BJ (cell line): ENCODE data around the gene HOXD10. TPM values are rescaled to one million over a fixed set of nuclear protein-coding genes. Genes with fewer than 3 reads are reported as not detected.

Experiments used
- CTCF ChIA-PET: fragments of 350-600 bp; formaldehyde crosslinking; extraction: SDS; loops from one replicate; lab custom pipeline; 2021; ENCODE audit warnings: antibody characterized with exemption, inconsistent platforms; lab: Yijun Ruan, JAX
- POLR2A ChIA-PET: fragments of 300-600 bp; sonication (Branson Sonifier 250); formaldehyde crosslinking; extraction: SDS; loops from one replicate; lab custom pipeline; 2021; ENCODE audit warnings: antibody characterized with exemption; lab: Charles Lee
- DNase-seq: peaks from one replicate; pipeline ENCODE4 v3.0.0-alpha.2; 2011; ENCODE audit warnings: low read depth
- H3K27me3 ChIP-seq: 2 replicates; pipeline ENCODE4 v1.6.0; 2011; ENCODE audit warnings: low read length; ENCODE audit not compliant: control insufficient read depth, insufficient read depth
- H3K36me3 ChIP-seq: 2 replicates; pipeline ENCODE4 v1.5.1; 2011; ENCODE audit warnings: low read length; ENCODE audit not compliant: control insufficient read depth, insufficient read depth
- H3K4me3 ChIP-seq: 2 replicates; pipeline ENCODE4 v1.5.1; 2011; ENCODE audit warnings: low read depth, mild to moderate bottlenecking, control low read depth, low read length
- polyA plus RNA-seq: library from polyadenylated mRNA; depleted of rRNA; stranded (reverse); fragments of >200 nt; gene quantifications from 2 replicates; pipeline ENCODE4 v1.2.3, GENCODE V29; 2011
- TF ChIP-seq, protein P1 (sequence below): IDR thresholded peaks from 2 replicates; pipeline ENCODE4 v1.5.1; 2011; ENCODE audit warnings: low read depth, mild to moderate bottlenecking, control low read depth, inconsistent platforms, low read length, moderate library complexity; ENCODE audit not compliant: insufficient read depth

The HOXD10 gene
- polyA plus RNA-seq, 1 experiment, result 11.0 TPM

DNA sequence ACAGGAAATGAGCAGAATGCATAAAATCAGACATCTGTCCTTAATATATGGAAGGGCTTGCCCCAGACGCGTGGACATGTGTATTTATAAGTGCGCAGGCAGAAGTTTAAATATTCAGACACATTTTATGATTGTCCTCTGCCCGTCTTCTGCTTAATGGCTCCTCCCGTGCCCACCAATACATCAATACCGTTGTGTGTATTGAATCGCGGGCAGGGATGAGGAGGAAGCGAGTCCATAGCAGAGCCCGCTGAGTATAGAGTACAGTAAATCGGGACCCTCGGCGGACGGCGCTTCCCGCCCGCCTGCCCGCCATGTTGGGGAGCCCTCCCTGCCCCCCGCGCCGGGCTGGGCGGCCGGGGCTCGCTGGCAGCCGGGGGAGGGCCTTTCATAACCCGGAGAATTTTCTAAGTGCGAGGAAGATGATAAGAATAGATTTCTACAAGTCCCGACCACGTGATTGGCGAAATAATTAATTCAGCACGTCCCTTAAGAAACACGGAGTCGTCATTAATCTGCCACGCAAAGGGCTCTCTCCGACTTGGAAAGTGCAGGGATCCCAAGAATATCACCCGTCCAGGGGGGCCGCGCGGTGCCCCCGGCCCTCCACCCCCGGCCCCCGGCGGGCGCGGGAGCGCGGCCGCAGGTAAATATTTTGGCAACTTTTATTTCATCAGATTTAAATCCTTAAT is 40.4 kb downstream of the HOXD10 start, which contains the start of gene HOXD3:
HOXD3 (plus strand) TSS at position 501 of the 692 bp plus-strand sequence. CDS start 11,808 bp downstream, outside the sequence.
- ChIA-PET POLR2A (no interaction called here), CTCF (no interaction called here)
- DNase-seq, result no peak
- no peak within 1 kb of the TSS for H3K4me3 ChIP-seq
- no peaks in the 10 kb centered on the region for H3K36me3 ChIP-seq
- H3K27me3 ChIP-seq, result peaks cover 54% of the 10 kb centered on the region
- TF ChIP-seq, protein P1, sequence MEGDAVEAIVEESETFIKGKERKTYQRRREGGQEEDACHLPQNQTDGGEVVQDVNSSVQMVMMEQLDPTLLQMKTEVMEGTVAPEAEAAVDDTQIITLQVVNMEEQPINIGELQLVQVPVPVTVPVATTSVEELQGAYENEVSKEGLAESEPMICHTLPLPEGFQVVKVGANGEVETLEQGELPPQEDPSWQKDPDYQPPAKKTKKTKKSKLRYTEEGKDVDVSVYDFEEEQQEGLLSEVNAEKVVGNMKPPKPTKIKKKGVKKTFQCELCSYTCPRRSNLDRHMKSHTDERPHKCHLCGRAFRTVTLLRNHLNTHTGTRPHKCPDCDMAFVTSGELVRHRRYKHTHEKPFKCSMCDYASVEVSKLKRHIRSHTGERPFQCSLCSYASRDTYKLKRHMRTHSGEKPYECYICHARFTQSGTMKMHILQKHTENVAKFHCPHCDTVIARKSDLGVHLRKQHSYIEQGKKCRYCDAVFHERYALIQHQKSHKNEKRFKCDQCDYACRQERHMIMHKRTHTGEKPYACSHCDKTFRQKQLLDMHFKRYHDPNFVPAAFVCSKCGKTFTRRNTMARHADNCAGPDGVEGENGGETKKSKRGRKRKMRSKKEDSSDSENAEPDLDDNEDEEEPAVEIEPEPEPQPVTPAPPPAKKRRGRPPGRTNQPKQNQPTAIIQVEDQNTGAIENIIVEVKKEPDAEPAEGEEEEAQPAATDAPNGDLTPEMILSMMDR, result no peak

DNA sequence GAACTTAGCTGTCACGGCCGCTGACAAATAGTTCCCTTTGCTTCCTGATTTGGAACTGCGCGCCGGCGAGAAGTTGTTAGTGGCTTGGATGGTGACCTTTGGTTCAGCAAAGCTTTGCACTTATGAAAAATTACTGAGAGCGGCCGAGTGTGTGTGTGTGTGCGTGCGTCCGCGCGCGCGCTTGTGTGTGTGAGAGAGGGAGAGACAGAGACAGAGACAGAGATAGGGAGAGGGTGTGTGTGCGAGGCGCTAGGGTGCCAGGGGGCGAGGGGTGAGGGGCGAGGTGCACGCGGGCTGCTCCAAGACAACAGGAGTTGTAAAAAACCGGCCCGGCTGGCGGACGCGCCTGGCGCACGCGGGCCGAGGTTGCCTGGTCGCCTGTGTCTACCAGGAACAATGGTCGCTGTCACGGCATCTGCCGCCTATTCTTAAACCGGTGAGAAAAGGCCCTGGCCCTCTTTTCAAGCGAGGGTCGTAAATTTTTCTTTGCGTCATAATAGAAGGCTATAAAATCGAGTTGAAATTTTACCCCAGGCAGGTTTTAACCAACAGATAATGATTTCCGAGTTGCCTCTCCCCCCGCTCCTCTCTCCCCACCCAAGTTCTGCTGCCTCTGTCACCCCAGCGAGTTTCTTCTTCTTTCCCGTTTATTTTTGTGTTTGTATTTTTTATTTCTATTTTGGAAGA is 41.1 kb downstream of the HOXD10 start:
- DNase-seq, result no peak
- H3K27me3 ChIP-seq, result peaks cover 54% of the 10 kb centered on the region
- POLR2A ChIA-PET, result no interaction called here

DNA sequence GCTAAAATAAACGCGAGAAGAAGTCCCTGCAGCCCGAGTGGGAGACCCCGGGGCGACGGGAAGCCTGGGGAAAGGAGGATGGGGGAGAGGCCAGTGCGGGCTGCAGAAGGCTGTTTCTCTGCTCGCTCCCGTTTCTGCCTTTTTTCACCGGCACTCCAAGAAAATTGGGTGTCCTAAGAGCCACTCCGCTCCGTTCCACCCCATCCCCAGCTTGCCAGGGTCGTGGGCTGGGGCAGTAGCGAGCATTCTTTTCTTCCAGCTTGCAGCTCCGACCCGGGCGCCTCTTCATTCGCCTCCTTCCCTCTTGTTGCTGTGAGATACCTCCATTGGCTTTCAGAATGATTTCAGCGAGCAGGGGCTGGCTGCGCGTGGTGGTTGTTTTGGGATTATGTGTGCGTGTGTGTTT is 41.6 kb downstream of the HOXD10 start:
- Histone ChIP-seq H3K27me3 (peaks cover 59% of the 10 kb centered on the region), H3K4me3 (no peak overlapping the region), H3K36me3 (no peaks in the 10 kb centered on the region)
- TF ChIP-seq, protein P1, result no peak
- POLR2A ChIA-PET, result no interaction called here
- no peak for DNase-seq
- CTCF ChIA-PET, result no interaction called here

More for the DNA sequence above, 41.1 kb downstream of the HOXD10 start:
- Histone ChIP-seq H3K4me3 (no peak overlapping the region), H3K36me3 (no peaks in the 10 kb centered on the region)
- CTCF ChIA-PET, result no interaction called here
- TF ChIP-seq, protein P1, result no peak

DNA sequence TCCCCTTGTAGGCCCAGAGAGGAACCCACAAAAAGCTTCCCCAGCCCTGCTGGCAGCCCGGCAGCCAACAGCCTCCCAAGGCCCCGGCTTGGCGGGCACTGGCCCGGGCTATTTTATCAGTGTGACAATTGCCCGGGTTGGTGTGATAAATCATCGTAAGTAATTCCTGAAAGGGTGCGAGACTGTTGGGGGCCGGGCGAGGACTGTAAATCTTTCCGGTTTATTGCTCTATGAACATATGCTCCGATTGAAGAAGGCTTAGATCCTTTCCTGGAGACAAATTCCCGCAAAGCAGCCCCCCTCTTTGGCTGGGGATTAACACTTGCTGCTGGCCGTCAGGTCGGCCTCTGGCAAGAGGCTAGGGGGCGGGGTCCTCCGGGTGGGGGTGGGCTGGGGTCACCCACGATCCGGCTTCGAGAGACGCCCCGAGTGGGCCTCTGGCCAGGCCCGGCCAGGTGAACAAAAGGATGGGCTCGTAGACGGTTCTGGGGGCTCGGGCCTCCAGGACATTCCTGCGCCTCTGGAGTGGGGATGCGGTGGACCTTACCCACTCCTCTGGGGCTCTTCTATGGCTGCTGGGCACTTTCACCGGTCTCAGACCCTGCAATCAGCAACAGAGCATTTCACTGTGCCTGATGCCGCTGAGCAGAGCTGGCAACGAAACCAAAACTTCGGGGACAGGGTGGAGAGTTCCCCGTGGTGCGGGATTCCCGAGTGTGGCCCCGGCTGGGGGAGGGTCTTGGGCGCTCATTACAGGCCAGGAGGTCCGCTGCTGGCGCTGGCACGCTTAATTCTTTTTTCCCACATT is 42.5 kb downstream of the HOXD10 start:
- no peak for DNase-seq
- H3K4me3 ChIP-seq, result no peak overlapping the region
- TF ChIP-seq, protein P1, result no peak
- peaks cover 67% of the 10 kb centered on the region for H3K27me3 ChIP-seq
- no peaks in the 10 kb centered on the region for H3K36me3 ChIP-seq
- ChIA-PET CTCF (no interaction called here), POLR2A (no interaction called here)

DNA sequence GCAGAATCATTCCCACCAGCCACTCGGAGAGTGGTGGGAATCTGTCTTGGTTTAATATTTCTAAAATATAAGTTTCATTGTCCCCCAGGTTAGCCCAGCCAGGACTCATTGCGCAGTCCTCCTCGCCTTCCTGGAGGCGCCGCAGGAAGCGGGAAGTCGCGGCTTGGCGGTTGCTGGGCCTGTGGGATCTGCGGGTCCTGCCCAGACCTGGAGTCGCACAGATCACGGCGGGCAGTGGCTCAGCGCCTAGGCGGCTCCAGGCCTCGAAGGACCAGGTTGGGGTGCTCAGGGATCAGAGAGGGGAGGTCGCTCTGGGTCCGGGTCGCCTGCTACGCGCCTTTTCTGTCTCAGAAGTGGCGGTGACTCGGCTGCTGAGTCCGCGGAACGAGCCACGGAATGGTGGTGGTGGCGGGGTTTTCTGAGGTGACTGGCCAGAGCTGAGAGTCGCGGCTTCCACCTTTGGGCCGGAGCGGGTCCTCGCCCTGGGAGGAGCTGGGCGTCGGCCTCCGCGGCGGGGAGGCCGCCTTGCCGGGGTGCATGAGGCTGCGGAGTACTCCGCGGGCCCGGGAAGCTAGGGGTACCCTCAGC is 43.2 kb downstream of the HOXD10 start:
- CTCF ChIA-PET, result interaction anchor here (0.6 to 1.2 kb wide), 4 partner anchors 15 to 999 kb away, joined by 3 to 4 read pairs (median 4); no protein-coding TSS in a partner anchor
- POLR2A ChIA-PET, result no interaction called here
- Histone ChIP-seq H3K36me3 (no peaks in the 10 kb centered on the region), H3K27me3 (peaks cover 74% of the 10 kb centered on the region), H3K4me3 (no peak overlapping the region)
- DNase-seq, result no peak
- TF ChIP-seq, protein P1, result no peak
